ENCODE measurements around the gene PEX10.

- TF ChIP-seq POLR2A (IDR thresholded peaks at IDR 0.05; ENCODE audit: extremely low read depth, insufficient read length), result no peak
- TF ChIP-seq, protein P1, sequence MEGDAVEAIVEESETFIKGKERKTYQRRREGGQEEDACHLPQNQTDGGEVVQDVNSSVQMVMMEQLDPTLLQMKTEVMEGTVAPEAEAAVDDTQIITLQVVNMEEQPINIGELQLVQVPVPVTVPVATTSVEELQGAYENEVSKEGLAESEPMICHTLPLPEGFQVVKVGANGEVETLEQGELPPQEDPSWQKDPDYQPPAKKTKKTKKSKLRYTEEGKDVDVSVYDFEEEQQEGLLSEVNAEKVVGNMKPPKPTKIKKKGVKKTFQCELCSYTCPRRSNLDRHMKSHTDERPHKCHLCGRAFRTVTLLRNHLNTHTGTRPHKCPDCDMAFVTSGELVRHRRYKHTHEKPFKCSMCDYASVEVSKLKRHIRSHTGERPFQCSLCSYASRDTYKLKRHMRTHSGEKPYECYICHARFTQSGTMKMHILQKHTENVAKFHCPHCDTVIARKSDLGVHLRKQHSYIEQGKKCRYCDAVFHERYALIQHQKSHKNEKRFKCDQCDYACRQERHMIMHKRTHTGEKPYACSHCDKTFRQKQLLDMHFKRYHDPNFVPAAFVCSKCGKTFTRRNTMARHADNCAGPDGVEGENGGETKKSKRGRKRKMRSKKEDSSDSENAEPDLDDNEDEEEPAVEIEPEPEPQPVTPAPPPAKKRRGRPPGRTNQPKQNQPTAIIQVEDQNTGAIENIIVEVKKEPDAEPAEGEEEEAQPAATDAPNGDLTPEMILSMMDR (IDR thresholded peaks at IDR 0.05; ENCODE audit: low read depth, low read length), result no peak
- TF ChIP-seq MYC (IDR thresholded peaks at IDR 0.05; ENCODE audit: low read depth, low read length), result no peak
- TF ChIP-seq, protein P2, sequence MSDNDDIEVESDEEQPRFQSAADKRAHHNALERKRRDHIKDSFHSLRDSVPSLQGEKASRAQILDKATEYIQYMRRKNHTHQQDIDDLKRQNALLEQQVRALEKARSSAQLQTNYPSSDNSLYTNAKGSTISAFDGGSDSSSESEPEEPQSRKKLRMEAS (IDR thresholded peaks at IDR 0.05; ENCODE audit: low read depth, low read length), result no peak
Measured at GRCh38 chr1:2460996-2461751, 48.8 kb upstream of the PEX10 start.
